HG02623 (cell line): Measurements from ENCODE around the gene LMBRD1.
A peak's percentile ranks its signal among the peaks of the same experiment; 100 is the strongest.
"Not testable (repeated sequence)": the region's sequence is repeated elsewhere in the genome, so short reads cannot be mapped to it uniquely, and the experiment has no call there.

ENCODE experiments used
- ATAC-seq: cut with Tn5 transposase; IDR thresholded peaks from one replicate; pipeline ENCODE4 v1.9.1; 2021; ENCODE audit warnings: moderate library complexity; ENCODE audit not compliant: unreplicated experiment

Gene LMBRD1

DNA sequence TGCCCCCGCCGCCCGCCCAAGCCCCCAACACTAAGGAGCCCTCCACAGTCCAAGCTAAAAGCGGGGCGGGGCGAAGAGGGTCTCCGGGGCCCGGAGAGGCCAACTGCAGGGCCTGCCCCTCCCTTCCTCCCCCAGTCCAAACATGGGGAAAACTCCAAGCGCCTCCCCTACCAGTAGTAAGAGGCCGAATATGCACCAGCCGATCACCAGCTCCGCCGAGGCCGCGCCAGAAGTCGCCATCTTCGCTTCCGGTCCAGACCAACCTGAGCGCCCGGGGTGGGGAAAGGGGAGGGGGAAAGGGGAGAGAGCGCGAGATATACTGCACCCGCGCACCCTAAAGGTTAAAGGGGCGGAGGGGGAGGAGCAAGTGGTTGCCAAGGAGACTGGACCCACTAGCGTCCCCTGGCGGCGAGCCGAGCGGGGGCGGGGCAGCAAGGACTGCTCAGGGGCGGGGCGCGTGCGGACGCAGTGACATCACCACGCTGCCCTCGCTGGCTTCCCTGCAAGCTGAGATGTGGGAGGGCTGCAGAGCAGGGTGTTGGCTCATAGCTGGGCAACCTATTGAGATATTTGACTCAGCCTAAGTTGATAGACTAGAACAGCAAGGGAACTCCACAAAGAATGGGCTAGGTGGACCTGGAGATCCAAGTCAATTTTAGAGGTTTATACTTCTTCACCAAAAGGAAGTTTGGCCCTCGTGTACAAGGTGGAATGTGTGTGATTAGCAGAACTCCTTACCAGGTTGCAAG, at the start of gene LMBRD1:
Gene LMBRD1, minus strand, starts transcription at position 369 of the 749 bp plus-strand sequence. Its CDS starts 129 bp downstream, at position 240.
- ATAC-seq = peak; percentile 88

GRCh38 chr6:69846312-69846711, 49.5 kb upstream of the LMBRD1 start:
- ATAC-seq = no peak

DNA sequence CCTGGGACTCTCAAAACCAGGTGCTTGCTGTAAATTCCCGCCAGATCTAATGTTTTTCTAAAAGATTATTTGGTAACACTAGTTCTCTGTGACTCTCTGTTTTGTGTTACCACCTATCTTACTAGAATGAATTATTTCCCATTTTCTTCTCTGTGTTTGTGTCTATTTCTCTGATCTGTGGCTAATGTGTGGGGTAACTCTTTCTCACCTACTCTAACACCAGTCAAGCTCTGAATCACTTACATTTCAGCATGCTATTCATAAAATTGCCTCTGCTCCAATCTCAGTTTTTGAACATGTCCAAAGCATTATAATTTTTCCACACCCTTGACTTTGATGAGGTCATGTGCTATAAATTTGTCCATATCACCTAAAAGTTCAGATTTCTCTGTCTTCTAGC, 46.4 kb upstream of the LMBRD1 start:
- ATAC-seq = no peak

DNA sequence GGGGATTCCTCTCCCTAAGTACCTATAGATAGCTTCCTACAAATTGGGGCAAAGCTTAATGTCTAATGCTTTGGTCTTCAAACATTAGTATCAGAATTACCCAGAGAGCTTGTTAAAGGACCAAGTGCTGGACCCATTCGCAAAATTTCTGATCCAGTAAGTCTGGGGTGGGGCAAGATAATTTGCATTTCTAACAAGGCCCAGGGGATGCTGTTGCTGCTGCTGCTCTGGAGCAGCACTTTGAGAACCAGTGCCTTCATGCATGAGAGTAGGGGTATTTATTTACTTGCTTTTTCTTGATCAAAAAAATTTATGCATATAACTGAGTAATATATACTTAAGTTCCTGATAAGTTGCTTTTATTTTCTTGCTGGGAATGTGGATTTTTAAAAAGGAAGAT, 45.1 kb upstream of the LMBRD1 start:
- no peak for ATAC-seq

DNA sequence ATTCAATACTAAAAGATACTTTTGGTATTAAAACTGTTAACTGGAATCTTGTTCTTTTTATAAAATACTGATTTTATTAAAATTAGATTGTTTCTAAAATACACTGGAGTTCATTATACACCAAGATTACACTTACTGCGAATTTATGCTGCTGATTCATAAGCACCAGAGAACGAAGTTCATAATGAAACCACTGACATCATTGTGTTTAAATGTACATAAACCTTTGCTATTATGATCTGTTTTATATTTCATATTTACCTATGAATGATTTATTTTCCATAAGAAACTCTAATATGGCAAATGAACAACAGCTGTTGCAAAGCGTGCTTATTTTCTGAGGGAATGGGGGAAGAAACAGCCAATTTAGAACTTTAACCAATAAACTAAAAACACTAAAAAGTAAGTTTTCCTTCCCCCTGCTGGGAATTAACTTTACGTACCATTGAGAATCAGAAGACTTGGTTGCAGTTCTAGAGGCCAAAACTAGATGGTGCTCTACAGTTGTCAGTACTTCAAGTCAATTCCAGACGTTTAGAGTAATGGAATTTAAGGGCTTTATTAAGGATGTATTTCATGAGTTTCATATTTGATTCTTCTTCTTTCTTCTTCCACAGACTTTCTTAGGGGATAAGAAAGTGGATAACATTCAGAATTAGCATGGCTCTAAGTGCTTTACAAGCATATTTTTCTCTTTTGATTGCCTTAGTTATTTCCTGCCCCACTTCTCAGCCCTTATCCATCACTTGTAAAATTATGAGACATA, 38.8 kb upstream of the LMBRD1 start:
- ATAC-seq = peak; percentile 89

GRCh38 chr6:69832558-69832957, 35.7 kb upstream of the LMBRD1 start:
- ATAC-seq = no peak

GRCh38 chr6:69827276-69827893, 30.6 kb upstream of the LMBRD1 start:
- ATAC-seq = no peak

DNA sequence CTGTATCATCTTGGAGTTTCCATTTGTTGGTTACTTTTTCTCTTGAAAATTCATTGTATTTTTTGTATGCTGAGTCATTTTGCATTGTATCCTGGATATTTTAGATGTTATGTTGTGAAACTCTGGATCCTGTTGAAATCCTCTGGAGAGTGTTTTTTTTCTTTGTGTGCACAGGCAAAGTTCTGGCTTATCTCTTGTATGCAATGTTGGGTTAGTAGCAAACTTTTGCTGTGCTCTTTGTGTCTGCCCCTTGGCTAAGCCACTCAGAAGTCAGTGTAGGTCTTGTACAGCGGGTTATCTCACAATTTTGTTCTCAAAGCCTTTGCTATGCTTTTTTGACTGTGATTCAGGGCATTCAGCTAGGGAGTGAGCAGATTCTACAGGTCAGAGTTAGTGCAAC, 29.1 kb upstream of the LMBRD1 start:
- no peak for ATAC-seq

DNA sequence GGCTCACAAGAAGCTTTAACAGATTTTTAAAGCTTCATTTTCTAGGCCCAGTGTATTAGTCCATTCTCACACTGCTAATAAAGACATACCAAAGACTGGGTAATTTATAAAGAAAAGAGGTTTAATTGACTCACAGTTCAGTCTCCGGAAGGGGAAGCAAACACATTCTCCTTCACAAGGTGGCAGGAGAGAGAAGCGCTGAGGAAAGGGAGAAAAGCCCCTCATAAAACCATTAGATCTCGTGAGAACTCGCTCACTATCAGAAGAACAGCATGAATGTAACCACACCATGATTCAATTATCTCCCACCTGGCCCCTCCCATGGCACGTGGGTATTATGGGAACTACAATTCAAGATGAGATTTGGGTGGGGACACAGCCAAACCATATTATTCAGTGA, 27.5 kb upstream of the LMBRD1 start:
- ATAC-seq = not testable (repeated sequence)

- ATAC-seq = no peak
These were observed 23.6 kb upstream of the LMBRD1 start for GRCh38 chr6:69820438-69820837.

GRCh38 chr6:69820018-69820417, 23.2 kb upstream of the LMBRD1 start:
- no peak for ATAC-seq

DNA sequence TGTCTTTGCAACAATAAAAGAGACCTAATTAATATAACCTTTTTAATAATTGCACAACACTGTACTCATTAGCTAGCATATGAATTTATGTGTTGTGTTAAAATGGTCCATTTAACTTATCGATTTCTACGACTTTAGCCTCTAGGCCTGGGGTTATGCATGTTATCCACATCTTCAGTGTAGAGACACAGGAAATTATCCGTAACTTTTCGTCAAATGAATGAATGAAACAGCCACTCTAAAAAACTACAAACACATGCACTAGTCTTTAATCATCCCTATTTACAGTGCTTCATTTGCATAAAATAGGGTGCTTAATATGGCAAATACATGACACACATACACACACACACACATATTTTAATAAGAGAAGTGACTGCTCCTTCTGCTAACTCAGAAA, 22.3 kb upstream of the LMBRD1 start:
- ATAC-seq = no peak

- no peak for ATAC-seq
These were observed 21.6 kb upstream of the LMBRD1 start for GRCh38 chr6:69818223-69818930.

DNA sequence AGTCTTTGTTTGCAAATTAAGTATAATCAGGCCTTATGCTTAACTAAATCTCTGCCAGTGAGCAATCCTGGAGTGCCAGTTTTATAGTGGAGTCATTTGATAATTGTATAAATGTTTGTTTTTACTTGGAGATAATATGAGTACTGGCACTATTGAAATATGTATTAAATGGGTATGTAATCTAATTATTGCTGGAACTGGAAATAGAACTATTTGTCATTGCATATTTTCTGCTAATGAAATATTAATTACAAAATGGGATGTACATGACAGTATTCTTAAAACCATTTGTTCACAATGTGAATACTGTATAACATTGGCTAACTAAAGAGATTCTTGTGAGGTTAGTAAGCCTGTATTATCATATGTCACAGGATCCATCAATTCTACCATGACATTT, 20.5 kb upstream of the LMBRD1 start:
- ATAC-seq = no peak

- ATAC-seq = no peak
These were observed 19.8 kb upstream of the LMBRD1 start for GRCh38 chr6:69816569-69816968.

DNA sequence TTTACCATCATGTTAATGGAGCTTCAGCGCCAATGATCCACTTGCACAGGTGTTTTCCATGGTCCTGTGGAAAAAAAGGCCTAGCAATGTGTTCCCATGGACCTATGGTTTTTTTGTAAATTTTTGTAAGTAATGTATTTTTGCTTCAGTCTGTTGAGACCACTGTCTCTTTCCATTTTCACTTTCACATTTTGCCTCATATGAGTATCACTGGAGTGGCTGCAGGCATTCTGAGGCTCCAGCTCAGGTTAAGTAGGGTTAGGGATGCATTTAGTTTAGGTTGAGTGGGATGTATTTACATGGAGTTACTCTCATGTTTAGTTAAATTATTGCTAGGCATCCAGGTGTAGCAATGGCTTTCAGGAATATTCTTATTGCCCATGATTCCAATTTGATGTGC, 19.2 kb upstream of the LMBRD1 start:
- ATAC-seq = peak; percentile 62

DNA sequence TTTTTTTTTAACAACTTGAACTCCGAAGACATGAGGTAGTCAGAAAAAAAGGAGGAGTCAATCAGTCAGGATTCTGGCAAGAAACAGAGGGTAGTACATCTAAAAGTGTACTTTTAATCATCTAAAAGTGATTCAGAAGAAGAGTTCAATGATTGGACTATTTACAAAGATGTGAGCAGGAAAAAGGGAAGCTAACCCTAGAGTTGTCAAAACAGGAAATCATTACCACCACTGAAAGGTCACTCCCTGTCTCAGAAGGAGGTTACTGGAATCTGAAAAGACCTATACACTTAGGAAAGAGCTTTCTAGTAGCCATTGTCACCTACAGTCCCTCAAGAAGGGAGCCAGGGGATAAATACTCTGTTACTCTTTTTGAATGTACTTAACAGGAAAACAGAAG, 16.7 kb upstream of the LMBRD1 start:
- ATAC-seq = peak; percentile 51

- ATAC-seq = no peak
These were observed 16.1 kb upstream of the LMBRD1 start for GRCh38 chr6:69812746-69813427.

- ATAC-seq = no peak
These were observed 6.2 kb upstream of the LMBRD1 start for GRCh38 chr6:69802995-69803394.

GRCh38 chr6:69801711-69802110, 4.9 kb upstream of the LMBRD1 start:
- no peak for ATAC-seq

- ATAC-seq = no peak
These were observed 4.4 kb upstream of the LMBRD1 start for GRCh38 chr6:69801225-69801624.
